ENCODE results near the gene HYOU1.
"Not testable (repeated sequence)": the region's sequence is repeated elsewhere in the genome, so short reads cannot be mapped to it uniquely, and the experiment has no call there.

The HYOU1 gene

GRCh38 chr11:119018074-119018938 lies 38.7 kb downstream of the HYOU1 start, which contains the start of the genes RPS25 and TRAPPC4:
TSS of gene RPS25 (minus strand) at chr11:119018343. CDS start at chr11:119018284, 59 bp downstream.
TSS of gene TRAPPC4 (plus strand) at chr11:119018766. CDS start at chr11:119018796, 30 bp downstream.
- DNase-seq, result peak; percentile 94 to 95

GRCh38 chr11:119017377-119017776 lies 39.6 kb downstream of the HYOU1 start:
- not testable (repeated sequence) for DNase-seq

- no peak for DNase-seq
Observed at GRCh38 chr11:119016216-119017009, 40.6 kb downstream of the HYOU1 start.

GRCh38 chr11:119015054-119015611 lies 41.9 kb downstream of the HYOU1 start:
- no peak for DNase-seq

- no peak for DNase-seq
Observed at GRCh38 chr11:119014209-119014924, 42.6 kb downstream of the HYOU1 start.

- DNase-seq, result no peak
Observed at GRCh38 chr11:119012629-119013170, 44.3 kb downstream of the HYOU1 start.

- no peak for DNase-seq
Observed at GRCh38 chr11:119011476-119012053, 45.4 kb downstream of the HYOU1 start.

- no peak for DNase-seq
Observed at GRCh38 chr11:119006656-119007055, 50.3 kb downstream of the HYOU1 start.

GRCh38 chr11:119000906-119001305 lies 56.1 kb downstream of the HYOU1 start:
- no peak for DNase-seq

GRCh38 chr11:118998822-118999221 lies 58.2 kb downstream of the HYOU1 start:
- DNase-seq, result no peak

- peak in 1 of 2 experiments; percentile 18 for DNase-seq
Observed at GRCh38 chr11:118998388-118998717, 58.7 kb downstream of the HYOU1 start.

GRCh38 chr11:118997627-118998387 lies 59.2 kb downstream of the HYOU1 start, which contains the start of gene CENATAC:
TSS of gene CENATAC (plus strand) at chr11:118998138. CDS start at chr11:118998198, 60 bp downstream.
- peak; percentile 97 to 98 for DNase-seq

GRCh38 chr11:118996926-118997626 lies 59.9 kb downstream of the HYOU1 start:
- peak; percentile 43 to 61 for DNase-seq

Measured in activated CD4-positive, alpha-beta T cell treated with anti-CD3 and anti-CD28 coated beads, Interleukin-2, amount 50 U/mL, for 48 hours (primary cell).